ENCODE measurements around the gene NELL2.

DNA sequence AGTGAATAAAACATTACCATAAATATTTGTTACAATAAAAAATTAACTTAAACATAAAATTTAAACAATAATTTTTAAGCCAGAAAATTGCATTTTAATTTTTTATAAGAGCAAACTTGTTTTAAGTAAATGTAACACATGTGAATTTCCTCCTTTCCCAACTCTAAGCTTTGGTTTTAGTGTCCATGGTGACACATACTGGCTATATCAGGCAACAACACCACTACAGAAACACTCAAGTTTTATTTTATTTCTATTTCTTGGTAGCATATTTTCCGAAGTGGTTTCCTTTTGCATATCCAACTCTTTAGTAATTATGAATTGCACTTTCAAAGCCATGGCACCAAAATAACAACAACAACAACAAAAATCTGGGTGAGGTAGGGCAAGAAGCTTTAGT is 2.2 kb downstream of the NELL2 start:
- TF ChIP-seq, protein P1, sequence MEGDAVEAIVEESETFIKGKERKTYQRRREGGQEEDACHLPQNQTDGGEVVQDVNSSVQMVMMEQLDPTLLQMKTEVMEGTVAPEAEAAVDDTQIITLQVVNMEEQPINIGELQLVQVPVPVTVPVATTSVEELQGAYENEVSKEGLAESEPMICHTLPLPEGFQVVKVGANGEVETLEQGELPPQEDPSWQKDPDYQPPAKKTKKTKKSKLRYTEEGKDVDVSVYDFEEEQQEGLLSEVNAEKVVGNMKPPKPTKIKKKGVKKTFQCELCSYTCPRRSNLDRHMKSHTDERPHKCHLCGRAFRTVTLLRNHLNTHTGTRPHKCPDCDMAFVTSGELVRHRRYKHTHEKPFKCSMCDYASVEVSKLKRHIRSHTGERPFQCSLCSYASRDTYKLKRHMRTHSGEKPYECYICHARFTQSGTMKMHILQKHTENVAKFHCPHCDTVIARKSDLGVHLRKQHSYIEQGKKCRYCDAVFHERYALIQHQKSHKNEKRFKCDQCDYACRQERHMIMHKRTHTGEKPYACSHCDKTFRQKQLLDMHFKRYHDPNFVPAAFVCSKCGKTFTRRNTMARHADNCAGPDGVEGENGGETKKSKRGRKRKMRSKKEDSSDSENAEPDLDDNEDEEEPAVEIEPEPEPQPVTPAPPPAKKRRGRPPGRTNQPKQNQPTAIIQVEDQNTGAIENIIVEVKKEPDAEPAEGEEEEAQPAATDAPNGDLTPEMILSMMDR (IDR thresholded peaks at IDR 0.05 in 2 of 3, conservative IDR thresholded peaks at IDR 0.05 in 1 of 3; ENCODE audit: control insufficient read depth in 2 of 3, extremely low read depth in 1 of 3, insufficient read depth in 1 of 3, low read depth in 3 of 3, low read length in 3 of 3): peak in 2 of 3 experiments; percentile 2 to 22; a peak in 1 of 6 replicates
- TF ChIP-seq MYC (IDR thresholded peaks at IDR 0.05; ENCODE audit: insufficient read depth, insufficient read length, insufficient replicate concordance, low read length, severe bottlenecking) (no peak), RAD21 (IDR thresholded peaks at IDR 0.05; ENCODE audit: insufficient read depth, low read depth, low read length) (peak; percentile 60), SMC3 (IDR thresholded peaks at IDR 0.05; ENCODE audit: borderline replicate concordance, low read length) (peak; percentile 36; the same call in 1 of the 2 replicates), TCF12 (IDR thresholded peaks at IDR 0.05; ENCODE audit: low read depth, low read length) (no peak), RAD51 (IDR thresholded peaks at IDR 0.05) (no peak), ASH2L (IDR thresholded peaks at IDR 0.05; ENCODE audit: borderline replicate concordance, low read depth) (no peak), POLR2AphosphoS5 (IDR thresholded peaks at IDR 0.05; ENCODE audit: low read length) (no peak), SMAD1 (IDR thresholded peaks at IDR 0.05; ENCODE audit: low read depth, partially characterized antibody) (no peak)
